Hepatocyte (in vitro differentiated cells): ENCODE results near the gene VPS4B.

Experiments used
- EZH2 ChIP-seq: fragments of 200-600 bp; sonication (generic); IDR thresholded peaks from 2 replicates; pipeline ENCODE4 v1.6.1; 2016; ENCODE audit warnings: antibody characterized with exemption, mild to moderate bottlenecking, borderline replicate concordance
- EZH2phosphoT487 ChIP-seq: fragments of 200-600 bp; sonication (generic); IDR thresholded peaks from one replicate; pipeline ENCODE4 v1.6.1; 2018; ENCODE audit warnings: antibody characterized with exemption, mild to moderate bottlenecking, low read depth, moderate library complexity; ENCODE audit not compliant: unreplicated experiment, severe bottlenecking
- TF ChIP-seq, protein P1 (sequence below): fragments of 200-600 bp; sonication (generic); IDR thresholded peaks from 2 replicates; pipeline ENCODE4 v1.5.1; 2016; ENCODE audit warnings: antibody characterized with exemption, mild to moderate bottlenecking; ENCODE audit not compliant: poor library complexity

DNA sequence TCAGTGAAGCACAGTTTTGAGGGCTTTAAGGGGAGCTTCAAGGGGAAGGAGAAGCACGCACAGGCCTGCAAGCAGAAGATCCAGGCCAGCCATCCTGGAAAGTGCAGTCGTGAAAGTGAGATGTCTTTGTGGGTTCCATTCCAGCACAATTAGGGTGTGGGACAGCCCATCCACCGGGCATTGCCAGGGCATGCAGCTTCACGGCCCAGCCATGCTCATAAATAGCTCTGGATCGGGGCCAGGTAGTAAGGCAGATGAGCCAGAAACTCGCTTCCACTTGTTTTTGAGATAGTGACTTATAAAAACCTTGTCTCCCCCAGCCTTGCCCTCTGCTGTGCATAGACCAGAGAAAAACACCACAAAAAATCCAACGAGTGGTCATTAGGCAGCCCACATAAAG is 76.2 kb downstream of the VPS4B start:
- no peak for TF ChIP-seq EZH2phosphoT487
- TF ChIP-seq, protein P1, sequence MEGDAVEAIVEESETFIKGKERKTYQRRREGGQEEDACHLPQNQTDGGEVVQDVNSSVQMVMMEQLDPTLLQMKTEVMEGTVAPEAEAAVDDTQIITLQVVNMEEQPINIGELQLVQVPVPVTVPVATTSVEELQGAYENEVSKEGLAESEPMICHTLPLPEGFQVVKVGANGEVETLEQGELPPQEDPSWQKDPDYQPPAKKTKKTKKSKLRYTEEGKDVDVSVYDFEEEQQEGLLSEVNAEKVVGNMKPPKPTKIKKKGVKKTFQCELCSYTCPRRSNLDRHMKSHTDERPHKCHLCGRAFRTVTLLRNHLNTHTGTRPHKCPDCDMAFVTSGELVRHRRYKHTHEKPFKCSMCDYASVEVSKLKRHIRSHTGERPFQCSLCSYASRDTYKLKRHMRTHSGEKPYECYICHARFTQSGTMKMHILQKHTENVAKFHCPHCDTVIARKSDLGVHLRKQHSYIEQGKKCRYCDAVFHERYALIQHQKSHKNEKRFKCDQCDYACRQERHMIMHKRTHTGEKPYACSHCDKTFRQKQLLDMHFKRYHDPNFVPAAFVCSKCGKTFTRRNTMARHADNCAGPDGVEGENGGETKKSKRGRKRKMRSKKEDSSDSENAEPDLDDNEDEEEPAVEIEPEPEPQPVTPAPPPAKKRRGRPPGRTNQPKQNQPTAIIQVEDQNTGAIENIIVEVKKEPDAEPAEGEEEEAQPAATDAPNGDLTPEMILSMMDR: no peak
- no peak for TF ChIP-seq EZH2
